H9 (cell line): ENCODE data around the gene ZNF414. TPM values are rescaled to one million over a fixed set of nuclear protein-coding genes. Genes with fewer than 3 reads are reported as not detected.

Source experiments
- DNase-seq: peaks from one replicate; pipeline ENCODE4 v3.0.0-alpha.2; 2017
- H2AFZ ChIP-seq: one replicate; pipeline ENCODE4 v1.6.1; 2013; ENCODE audit warnings: mild to moderate bottlenecking, low read length, control low read depth, moderate library complexity
- H2AK5ac ChIP-seq: 2 replicates; pipeline ENCODE4 v1.6.1; 2013; ENCODE audit warnings: low read length, control low read depth, mixed read lengths; ENCODE audit not compliant: insufficient read length
- H2BK120ac ChIP-seq: one replicate; pipeline ENCODE4 v1.6.1; 2013; ENCODE audit warnings: low read depth, mild to moderate bottlenecking, low read length, control low read depth, inconsistent platforms; ENCODE audit not compliant: poor library complexity, severe bottlenecking
- H2BK12ac ChIP-seq: 2 replicates; pipeline ENCODE4 v1.6.1; 2013; ENCODE audit warnings: low read length, control low read depth, mixed read lengths, low read depth; ENCODE audit not compliant: insufficient read length
- H2BK15ac ChIP-seq: 2 replicates; pipeline ENCODE4 v1.6.1; 2013; ENCODE audit warnings: low read depth, low read length, control low read depth
- H2BK20ac ChIP-seq: one replicate; pipeline ENCODE4 v1.6.1; 2013; ENCODE audit warnings: low read depth, mild to moderate bottlenecking, low read length, control low read depth, inconsistent platforms; ENCODE audit not compliant: poor library complexity, severe bottlenecking
- H2BK5ac ChIP-seq: 2 replicates; pipeline ENCODE4 v1.6.1; 2013; ENCODE audit warnings: low read length, control low read depth, mixed read lengths; ENCODE audit not compliant: insufficient read length
- H3K14ac ChIP-seq: 2 replicates; pipeline ENCODE4 v1.6.1; 2013; ENCODE audit warnings: low read length, control low read depth; ENCODE audit not compliant: insufficient read depth
- H3K18ac ChIP-seq: 2 replicates; pipeline ENCODE4 v1.6.1; 2013; ENCODE audit warnings: low read depth, mild to moderate bottlenecking, mixed read lengths, low read length, control low read depth; ENCODE audit not compliant: insufficient read length
- H3K23ac ChIP-seq: 2 replicates; pipeline ENCODE4 v1.6.1; 2013; ENCODE audit warnings: low read length, control low read depth, mixed read lengths, low read depth; ENCODE audit not compliant: insufficient read length
- H3K23me2 ChIP-seq: 2 replicates; pipeline ENCODE4 v1.6.1; 2013; ENCODE audit warnings: low read depth, mild to moderate bottlenecking, mixed read lengths, low read length, control low read depth; ENCODE audit not compliant: insufficient read length, poor library complexity, severe bottlenecking
- H3K27ac ChIP-seq: 2 replicates; pipeline ENCODE4 v1.5.1; 2013; ENCODE audit warnings: low read length, control low read depth, mixed read lengths, low read depth; ENCODE audit not compliant: insufficient read length
- H3K27me3 ChIP-seq: 2 replicates; pipeline ENCODE4 v1.6.1; 2013; ENCODE audit warnings: low read length, control low read depth, inconsistent platforms; ENCODE audit not compliant: insufficient read depth
- H3K4ac ChIP-seq: 2 replicates; pipeline ENCODE4 v1.6.1; 2013; ENCODE audit warnings: low read depth, mild to moderate bottlenecking, control low read depth, inconsistent platforms, low read length, moderate library complexity
- H3K4me1 ChIP-seq: 2 replicates; pipeline ENCODE4 v1.6.1; 2013; ENCODE audit warnings: low read length, control low read depth, inconsistent platforms; ENCODE audit not compliant: insufficient read depth
- H3K4me2 ChIP-seq: 2 replicates; pipeline ENCODE4 v1.6.1; 2013; ENCODE audit warnings: low read length, control low read depth, mixed read lengths; ENCODE audit not compliant: insufficient read length, insufficient read depth
- H3K56ac ChIP-seq: 2 replicates; pipeline ENCODE4 v1.6.1; 2013; ENCODE audit warnings: low read depth, mild to moderate bottlenecking, mixed read lengths, low read length, control low read depth; ENCODE audit not compliant: insufficient read length
- H3K79me1 ChIP-seq: 2 replicates; pipeline ENCODE4 v1.6.1; 2013; ENCODE audit warnings: low read depth, mild to moderate bottlenecking, moderate library complexity, low read length, control low read depth, inconsistent platforms; ENCODE audit not compliant: insufficient read depth, poor library complexity, severe bottlenecking
- H3K79me2 ChIP-seq: 2 replicates; pipeline ENCODE4 v1.6.1; 2013; ENCODE audit warnings: low read length, control low read depth, inconsistent platforms; ENCODE audit not compliant: insufficient read depth
- H3K9ac ChIP-seq: 2 replicates; pipeline ENCODE4 v1.6.1; 2013; ENCODE audit warnings: low read length, control low read depth, mixed read lengths; ENCODE audit not compliant: insufficient read length; ENCODE audit errors: extremely low read depth
- H3K9me3 ChIP-seq: one replicate; pipeline ENCODE4 v1.6.1; 2013; ENCODE audit warnings: low read depth, low read length, inconsistent platforms; ENCODE audit not compliant: control insufficient read depth
- H3T11ph ChIP-seq: one replicate; pipeline ENCODE4 v1.6.1; 2013; ENCODE audit warnings: mild to moderate bottlenecking, low read length, control low read depth, inconsistent platforms
- H4K20me1 ChIP-seq: one replicate; pipeline ENCODE4 v1.6.1; 2013; ENCODE audit not compliant: control insufficient read depth, insufficient read length, insufficient read depth
- H4K5ac ChIP-seq: 2 replicates; pipeline ENCODE4 v1.6.1; 2013; ENCODE audit warnings: low read depth, mild to moderate bottlenecking, mixed read lengths, low read length, control low read depth; ENCODE audit not compliant: insufficient read length
- H4K8ac ChIP-seq: replicated peaks from 2 replicates; pipeline ENCODE4 v1.6.1; 2013; ENCODE audit warnings: low read length, control low read depth, mixed read lengths, low read depth; ENCODE audit not compliant: insufficient read length
- H4K91ac ChIP-seq: 2 replicates; pipeline ENCODE4 v1.6.1; 2013; ENCODE audit warnings: low read depth, mild to moderate bottlenecking, moderate library complexity, mixed read lengths, low read length, control low read depth; ENCODE audit not compliant: insufficient read length
- H3K27ac Mint-ChIP-seq, 3 experiments: 2 replicates in 2 of 3; 3 replicates in 1 of 3; pipeline ENCODE4 v1.8.0; 2020 to 2021; ENCODE audit warnings: mixed read lengths in 3 of 3, mild to moderate bottlenecking in 1 of 3, moderate library complexity in 1 of 3
- H3K27me3 Mint-ChIP-seq: 2 replicates; pipeline ENCODE4 v1.8.0; 2021; ENCODE audit warnings: low read depth, mild to moderate bottlenecking, moderate library complexity, mixed read lengths
- H3K36me3 Mint-ChIP-seq, 3 experiments: 2 replicates in 2 of 3; 3 replicates in 1 of 3; pipeline ENCODE4 v1.8.0; 2020 to 2021; ENCODE audit warnings: low read depth in 3 of 3, mixed read lengths in 3 of 3; ENCODE audit not compliant: insufficient read depth in 1 of 3
- H3K4me1 Mint-ChIP-seq, 2 experiments: 2 replicates each; pipeline ENCODE4 v1.8.0; 2020; ENCODE audit warnings: mixed read lengths in 2 of 2
- H3K4me3 Mint-ChIP-seq, 2 experiments: 2 replicates in 1 of 2; 3 replicates in 1 of 2; pipeline ENCODE4 v1.8.0; 2020 to 2021; ENCODE audit warnings: mild to moderate bottlenecking in 2 of 2, mixed read lengths in 2 of 2, moderate library complexity in 1 of 2
- H3K9me3 Mint-ChIP-seq, 2 experiments: 2 replicates in 1 of 2; 3 replicates in 1 of 2; pipeline ENCODE4 v1.8.0; 2020; ENCODE audit warnings: mild to moderate bottlenecking in 2 of 2, mixed read lengths in 2 of 2, moderate library complexity in 1 of 2
- CTCF ChIP-seq: fragments of 200-600 bp; sonication (generic); conservative IDR thresholded peaks from 3 replicates; pipeline ENCODE4 v1.8.0; 2021; ENCODE audit warnings: antibody characterized with exemption, mild to moderate bottlenecking
- WGBS: extraction: QIAGEN DNeasy Blood & Tissue Kit; methylation state at CpG from one replicate; pipeline ENCODE4 v1.1.7; 2013; ENCODE audit warnings: missing lambda C conversion rate, low lambda C conversion rate, mixed read lengths; ENCODE audit not compliant: insufficient read length; ENCODE audit errors: extremely low coverage; 5-methylcytosine and 5-hydroxymethylcytosine counted together
- total RNA-seq: library from RNA; stranded (reverse); gene quantifications from 2 replicates; pipeline ENCODE4 v1.2.1, GENCODE V29; 2021

ZNF414 gene
- total RNA-seq, 1 experiment from 2014 or later = 29.3 TPM

GRCh38 chr19:8478598-8478997 lies 35.4 kb downstream of the ZNF414 start:
- no peaks in the 10 kb centered on the region for H3K9me3 ChIP-seq
- H4K5ac ChIP-seq = no peak overlapping the region
- Mint-ChIP-seq H3K4me3 (no peak overlapping the region), H3K4me1 (peaks cover 3 to 6% of the 10 kb centered on the region in 2 experiments; a peak in 1 of 4 replicates), H3K9me3 (no peaks in the 10 kb centered on the region), H3K27ac (peak overlapping the region in 2 of 3 experiments; percentile 82 to 90; a peak in 3 of 7 replicates), H3K27me3 (no peaks in the 10 kb centered on the region; the same call in 1 of the 2 replicates), H3K36me3 (peaks cover 52 to 87% (median 84%) of the 10 kb centered on the region in 3 experiments; a peak in 6 of 7 replicates)
- no peaks in the 10 kb centered on the region for H3K79me1 ChIP-seq
- no peak for DNase-seq
- TF ChIP-seq CTCF = no peak
- H3K4ac ChIP-seq = no peak overlapping the region
- no peak overlapping the region for H2BK20ac ChIP-seq
- H3K14ac ChIP-seq = no peak overlapping the region
- no peak overlapping the region; the same call in 1 of the 2 replicates for H2BK15ac ChIP-seq
- H4K91ac ChIP-seq = no peak overlapping the region
- H4K20me1 ChIP-seq = peaks cover 2% of the 10 kb centered on the region
- H4K8ac ChIP-seq = no peak overlapping the region
- H2BK12ac ChIP-seq = no peak overlapping the region
- no peak overlapping the region for H2BK120ac ChIP-seq
- H3K4me1 ChIP-seq = no peaks in the 10 kb centered on the region
- WGBS = no CpG with 5 or more reads among the region's 3 CpGs
- H2BK5ac ChIP-seq = no peak overlapping the region
- H2AFZ ChIP-seq = no peak overlapping the region
- H3K18ac ChIP-seq = no peak overlapping the region
- no peaks in the 10 kb centered on the region for H3K23me2 ChIP-seq
- H3K27me3 ChIP-seq = no peaks in the 10 kb centered on the region
- no peak overlapping the region for H3K4me2 ChIP-seq
- H3K23ac ChIP-seq = no peak overlapping the region
- H2AK5ac ChIP-seq = no peak overlapping the region
- peaks cover 41% of the 10 kb centered on the region; the same call in 1 of the 2 replicates for H3K79me2 ChIP-seq
- no peak overlapping the region for H3K56ac ChIP-seq
- no peak overlapping the region for H3K27ac ChIP-seq
- no peak overlapping the region for H3K9ac ChIP-seq
- H3T11ph ChIP-seq = no peak overlapping the region
